HCT116 (cell line): ENCODE data around the gene SLMAP. TPM values are rescaled to one million over a fixed set of nuclear protein-coding genes. Genes with fewer than 3 reads are reported as not detected.

Source experiments
- ATAC-seq: fragments of 200-7000 bp; cut with Tn5 transposase; 2 replicates; pipeline ENCODE4 v1.9.1; 2020; ENCODE audit warnings: mild to moderate bottlenecking, moderate library complexity
- BruUV-seq: library from RNA; stranded (reverse); fragments of 400-500 nt; replicated peaks from 2 replicates; lab custom pipeline; 2021; lab: Mats Ljungman, UMichigan
- CTCF ChIA-PET: fragments of 300-600 bp; sonication (Branson Sonifier 250); formaldehyde crosslinking; loops from one replicate; lab custom pipeline; 2021; ENCODE audit warnings: antibody characterized with exemption; lab: Charles Lee
- POLR2A ChIA-PET: fragments of 300-600, 350-600 bp; sonication (Branson Sonifier 250); formaldehyde crosslinking; loops from one replicate; lab custom pipeline; 2021; ENCODE audit warnings: antibody characterized with exemption; lab: Charles Lee
- RAD21 ChIA-PET, 2 experiments: fragments of 300-600 bp; sonication (Branson Sonifier 250); formaldehyde crosslinking; loops; one replicate each; lab custom pipeline; 2023; ENCODE audit warnings: low total read pairs in 2 of 2; ENCODE audit not compliant: uncharacterized antibody in 2 of 2, unreplicated experiment in 2 of 2, low non-redundant PET in 1 of 2; lab: Charles Lee
- DNase-seq: peaks from one replicate; pipeline ENCODE4 v3.0.0-alpha.2; 2010; ENCODE audit warnings: low read depth, low spot score
- H2AFZ ChIP-seq: fragments of 200-600 bp; shearing (Covaris generic), sonication (generic); 2 replicates; pipeline ENCODE4 v1.6.1; 2017; ENCODE audit warnings: low read depth, mixed run types, mixed read lengths, antibody characterized with exemption, low read length; ENCODE audit not compliant: poor library complexity, severe bottlenecking
- H3K27ac ChIP-seq: 2 replicates; pipeline ENCODE4 v1.5.1; 2012; ENCODE audit warnings: low read depth, low read length
- H3K27me3 ChIP-seq: fragments of 200-600 bp; sonication (generic); 2 replicates; pipeline ENCODE4 v1.6.1; 2016; ENCODE audit warnings: mixed run types, low read length, mixed read lengths; ENCODE audit not compliant: insufficient read depth
- H3K36me3 ChIP-seq, 2 experiments: fragments of 200-500 bp in 1 of 2; fragments of 200-600 bp in 1 of 2; sonication (Bioruptor generic) in 1 of 2; sonication (generic) in 1 of 2; 2 replicates each; pipeline versions ENCODE4 v1.5.1 to v1.6.1; 2014 to 2016; ENCODE audit warnings: low read length in 2 of 2, inconsistent platforms in 1 of 2, mixed read lengths in 1 of 2, mixed run types in 1 of 2; ENCODE audit not compliant: insufficient read depth in 2 of 2, control insufficient read depth in 1 of 2
- H3K4me1 ChIP-seq, 2 experiments: fragments of 200-600 bp in 1 of 2; sonication (generic) in 1 of 2; 2 replicates each; pipeline versions ENCODE4 v1.5.1 to v1.6.1; 2012 to 2017; ENCODE audit warnings: low read length in 2 of 2, inconsistent platforms in 1 of 2, mild to moderate bottlenecking in 1 of 2, mixed read lengths in 1 of 2, mixed run types in 1 of 2, moderate library complexity in 1 of 2; ENCODE audit not compliant: insufficient read depth in 2 of 2, control insufficient read depth in 1 of 2
- H3K4me2 ChIP-seq: fragments of 200-600 bp; sonication (generic); 2 replicates; pipeline ENCODE4 v1.6.1; 2017; ENCODE audit warnings: mixed run types, low read length, mixed read lengths
- H3K4me3 ChIP-seq, 2 experiments: fragments of 200-600 bp in 1 of 2; sonication (generic) in 1 of 2; replicated peaks in 1 of 2; 2 replicates each; pipeline ENCODE4 v1.5.1; 2011 to 2016; ENCODE audit warnings: low read length in 2 of 2, control low read depth in 1 of 2, low read depth in 1 of 2, mild to moderate bottlenecking in 1 of 2, mixed read lengths in 1 of 2, mixed run types in 1 of 2
- H3K79me2 ChIP-seq: fragments of 200-600 bp; sonication (generic); 2 replicates; pipeline ENCODE4 v1.6.1; 2017; ENCODE audit warnings: mild to moderate bottlenecking, mixed run types, low read length, moderate library complexity, mixed read lengths; ENCODE audit not compliant: insufficient read depth
- H3K9ac ChIP-seq: fragments of 200-600 bp; sonication (generic); 2 replicates; pipeline ENCODE4 v1.6.1; 2016; ENCODE audit warnings: low read length, mixed read lengths
- H3K9me2 ChIP-seq: fragments of 200-600 bp; sonication (generic), shearing (Covaris generic); 2 replicates; pipeline ENCODE4 v1.6.1; 2017; ENCODE audit warnings: mixed run types, mild to moderate bottlenecking, moderate library complexity; ENCODE audit not compliant: insufficient read depth
- H3K9me3 ChIP-seq, 2 experiments: fragments of 200-500 bp in 1 of 2; fragments of 200-600 bp in 1 of 2; sonication (Bioruptor generic) in 1 of 2; sonication (generic) in 1 of 2; 2 replicates each; pipeline ENCODE4 v1.6.1; 2014 to 2017; ENCODE audit warnings: low read length in 2 of 2, mixed read lengths in 2 of 2, inconsistent platforms in 1 of 2, low read depth in 1 of 2, mild to moderate bottlenecking in 1 of 2, mixed run types in 1 of 2, moderate library complexity in 1 of 2; ENCODE audit not compliant: control insufficient read depth in 1 of 2, insufficient read depth in 1 of 2
- H4K20me1 ChIP-seq: fragments of 200-600 bp; sonication (generic), shearing (Covaris generic); 2 replicates; pipeline ENCODE4 v1.6.1; 2017; ENCODE audit warnings: mixed run types, mild to moderate bottlenecking, moderate library complexity; ENCODE audit not compliant: insufficient read depth
- CBX3 ChIP-seq: IDR thresholded peaks from 2 replicates; pipeline ENCODE4 v1.6.1; 2012; ENCODE audit warnings: low read depth
- CEBPB ChIP-seq: IDR thresholded peaks from 2 replicates; pipeline ENCODE4 v1.6.1; 2012; ENCODE audit warnings: low read depth
- CTCF ChIP-seq, 3 experiments: fragments of 200-600 bp in 1 of 3; sonication (generic) in 1 of 3; IDR thresholded peaks in 2 of 3; conservative IDR thresholded peaks in 1 of 3; 2 replicates each; pipeline ENCODE4 v1.5.1; 2012 to 2017; ENCODE audit warnings: low read depth in 2 of 3, low read length in 2 of 3, antibody characterized with exemption in 1 of 3, borderline replicate concordance in 1 of 3, control low read depth in 1 of 3, mild to moderate bottlenecking in 1 of 3, mixed read lengths in 1 of 3, mixed run types in 1 of 3, moderate library complexity in 1 of 3; ENCODE audit not compliant: insufficient read depth in 1 of 3
- EZH2 ChIP-seq: fragments of 200-600 bp; sonication (generic); IDR thresholded peaks from 2 replicates; pipeline ENCODE4 v1.6.1; 2017; ENCODE audit warnings: antibody characterized with exemption, mixed run types
- FOSL1 ChIP-seq: IDR thresholded peaks from 2 replicates; pipeline ENCODE4 v1.6.1; 2012; ENCODE audit warnings: low read depth
- POLR2A ChIP-seq: IDR thresholded peaks from 2 replicates; pipeline ENCODE4 v1.7.0; 2011; ENCODE audit warnings: borderline replicate concordance; ENCODE audit not compliant: insufficient read depth, insufficient read length; ENCODE audit errors: extremely low read depth
- POLR2AphosphoS5 ChIP-seq: IDR thresholded peaks from 2 replicates; pipeline ENCODE4 v1.6.1; 2011; ENCODE audit warnings: mild to moderate bottlenecking, low read depth, low read length, moderate library complexity
- RAD21 ChIP-seq: IDR thresholded peaks from 2 replicates; pipeline ENCODE4 v1.6.1; 2012; ENCODE audit warnings: low read depth, mild to moderate bottlenecking
- TCF7L2 ChIP-seq: IDR thresholded peaks from 2 replicates; pipeline ENCODE4 v1.7.0; 2011; ENCODE audit warnings: borderline replicate concordance, inconsistent platforms; ENCODE audit not compliant: insufficient read depth, insufficient read length; ENCODE audit errors: extremely low read depth
- YY1 ChIP-seq: IDR thresholded peaks from 2 replicates; pipeline ENCODE4 v1.6.1; 2011; ENCODE audit warnings: low read length, low read depth, moderate library complexity, mild to moderate bottlenecking; ENCODE audit not compliant: insufficient replicate concordance; ENCODE audit errors: extremely low read depth
- ZFX ChIP-seq: fragments of 450-650 bp; IDR thresholded peaks from 2 replicates; pipeline ENCODE4 v1.6.1; 2017
- ZNF274 ChIP-seq: fragments of 200-500 bp; sonication (Bioruptor generic); IDR thresholded peaks from 2 replicates; pipeline ENCODE4 v1.6.1; 2014; ENCODE audit warnings: mild to moderate bottlenecking, low read depth, low read length, inconsistent platforms
- intact Hi-C: fragments of 100-400 bp; cut with micrococcal nuclease; formaldehyde crosslinking; loops from 2 replicates; pipeline ENCODE4 v1.10.0; 2022
- total RNA-seq: library from RNA; stranded (reverse); gene quantifications from one replicate; pipeline ENCODE4 v1.2.1, GENCODE V29; 2021; ENCODE audit not compliant: unreplicated experiment
- TF ChIP-seq, protein P1 (sequence below): IDR thresholded peaks from 2 replicates; pipeline ENCODE4 v1.6.1; 2012
- TF ChIP-seq, protein P2 (sequence below): IDR thresholded peaks from 2 replicates; pipeline ENCODE4 v1.6.1; 2011; ENCODE audit warnings: mild to moderate bottlenecking, low read length, moderate library complexity; ENCODE audit not compliant: insufficient replicate concordance; ENCODE audit errors: extremely low read depth

The SLMAP gene
- total RNA-seq, 1 experiment from 2014 or later, result 81.0 TPM

- Histone ChIP-seq H3K4me3 (no peak overlapping the region), H2AFZ (no peak overlapping the region), H3K36me3 (no peaks in the 10 kb centered on the region), H3K4me1 (peaks cover 19 to 31% of the 10 kb centered on the region in 2 experiments), H3K9me2 (no peaks in the 10 kb centered on the region), H4K20me1 (no peaks in the 10 kb centered on the region), H3K27ac (no peak overlapping the region), H3K79me2 (no peaks in the 10 kb centered on the region), H3K27me3 (no peaks in the 10 kb centered on the region), H3K4me2 (no peak overlapping the region), H3K9me3 (no peaks in the 10 kb centered on the region), H3K9ac (no peak overlapping the region)
- no TSS peak for BruUV-seq
- ChIA-PET POLR2A (no interaction called here), RAD21 (no interaction called here), CTCF (no interaction called here)
- no peak for DNase-seq
- TF ChIP-seq, protein P1, sequence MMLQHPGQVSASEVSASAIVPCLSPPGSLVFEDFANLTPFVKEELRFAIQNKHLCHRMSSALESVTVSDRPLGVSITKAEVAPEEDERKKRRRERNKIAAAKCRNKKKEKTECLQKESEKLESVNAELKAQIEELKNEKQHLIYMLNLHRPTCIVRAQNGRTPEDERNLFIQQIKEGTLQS, result no peak
- TF ChIP-seq POLR2AphosphoS5 (no peak), ZFX (no peak)
- intact Hi-C loops, result no loop called here
- ATAC-seq, result no peak
These were observed 200.2 kb downstream of the SLMAP start for GRCh38 chr3:57956119-57956832.

- H3K9me3 ChIP-seq, result no peaks in the 10 kb centered on the region
- no peak overlapping the region for H2AFZ ChIP-seq
- no peaks in the 10 kb centered on the region for H3K9me2 ChIP-seq
- DNase-seq (no peak), ATAC-seq (no peak)
- no peak overlapping the region for H3K4me3 ChIP-seq
- no peak overlapping the region for H3K27ac ChIP-seq
- no peaks in the 10 kb centered on the region for H3K27me3 ChIP-seq
- intact Hi-C loops, result no loop called here
- no peak overlapping the region for H3K9ac ChIP-seq
- POLR2A ChIA-PET, result interaction anchor here (1.1 kb wide), 1 partner anchor 209 kb away, joined by 5 read pairs; no protein-coding TSS in a partner anchor
- H3K4me1 ChIP-seq, result peaks cover 14 to 26% of the 10 kb centered on the region in 2 experiments
- BruUV-seq, result no TSS peak
- H4K20me1 ChIP-seq, result no peaks in the 10 kb centered on the region
- no peak overlapping the region for H3K4me2 ChIP-seq
- no peaks in the 10 kb centered on the region for H3K36me3 ChIP-seq
- CTCF ChIA-PET, result no interaction called here
- no peaks in the 10 kb centered on the region for H3K79me2 ChIP-seq
- RAD21 ChIA-PET, result no interaction called here
- TF ChIP-seq FOSL1 (no peak), POLR2AphosphoS5 (no peak), POLR2A (no peak), CTCF (IDR thresholded peaks at IDR 0.05 in 2 of 3, conservative IDR thresholded peaks at IDR 0.05 in 1 of 3; ENCODE audit: borderline replicate concordance in 1 of 3, insufficient read depth in 1 of 3, low read depth in 2 of 3, low read length in 2 of 3) (no peak), TCF7L2 (no peak), RAD21 (no peak), EZH2 (no peak), CEBPB (no peak), CBX3 (no peak), ZNF274 (no peak), YY1 (no peak)
- TF ChIP-seq, protein P2, sequence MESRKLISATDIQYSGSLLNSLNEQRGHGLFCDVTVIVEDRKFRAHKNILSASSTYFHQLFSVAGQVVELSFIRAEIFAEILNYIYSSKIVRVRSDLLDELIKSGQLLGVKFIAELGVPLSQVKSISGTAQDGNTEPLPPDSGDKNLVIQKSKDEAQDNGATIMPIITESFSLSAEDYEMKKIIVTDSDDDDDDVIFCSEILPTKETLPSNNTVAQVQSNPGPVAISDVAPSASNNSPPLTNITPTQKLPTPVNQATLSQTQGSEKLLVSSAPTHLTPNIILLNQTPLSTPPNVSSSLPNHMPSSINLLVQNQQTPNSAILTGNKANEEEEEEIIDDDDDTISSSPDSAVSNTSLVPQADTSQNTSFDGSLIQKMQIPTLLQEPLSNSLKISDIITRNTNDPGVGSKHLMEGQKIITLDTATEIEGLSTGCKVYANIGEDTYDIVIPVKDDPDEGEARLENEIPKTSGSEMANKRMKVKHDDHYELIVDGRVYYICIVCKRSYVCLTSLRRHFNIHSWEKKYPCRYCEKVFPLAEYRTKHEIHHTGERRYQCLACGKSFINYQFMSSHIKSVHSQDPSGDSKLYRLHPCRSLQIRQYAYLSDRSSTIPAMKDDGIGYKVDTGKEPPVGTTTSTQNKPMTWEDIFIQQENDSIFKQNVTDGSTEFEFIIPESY, result no peak
These were observed 200.7 kb downstream of the SLMAP start for GRCh38 chr3:57956833-57957174.
